HG03378 (cell line): ENCODE measurements around the gene PPHLN1.
"Not testable (repeated sequence)": the region's sequence is repeated elsewhere in the genome, so short reads cannot be mapped to it uniquely, and the experiment has no call there.

Source experiments
- ATAC-seq: cut with Tn5 transposase; IDR thresholded peaks from one replicate; pipeline ENCODE4 v1.9.1; 2021; ENCODE audit warnings: mild to moderate bottlenecking, moderate library complexity; ENCODE audit not compliant: unreplicated experiment

The PPHLN1 gene

DNA sequence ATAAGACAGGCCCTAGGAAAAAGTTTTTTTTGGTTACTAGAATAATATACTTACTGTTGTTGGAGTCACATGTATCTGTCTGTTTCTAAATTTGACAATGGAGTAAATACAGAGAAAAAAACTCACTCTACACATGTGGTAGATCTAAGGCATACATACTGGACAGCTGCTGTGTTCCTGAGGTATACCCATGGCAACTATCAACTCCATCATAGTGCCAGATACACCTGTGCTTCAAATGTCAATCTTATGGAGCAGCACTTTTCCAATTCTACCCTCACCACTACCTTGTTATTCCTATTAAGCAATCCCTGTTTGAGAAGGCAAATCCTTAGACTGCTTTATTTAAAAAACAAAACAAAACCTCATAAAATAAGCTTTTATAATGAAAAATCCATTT lies 3.4 kb upstream of the PPHLN1 start:
- ATAC-seq: no peak

DNA sequence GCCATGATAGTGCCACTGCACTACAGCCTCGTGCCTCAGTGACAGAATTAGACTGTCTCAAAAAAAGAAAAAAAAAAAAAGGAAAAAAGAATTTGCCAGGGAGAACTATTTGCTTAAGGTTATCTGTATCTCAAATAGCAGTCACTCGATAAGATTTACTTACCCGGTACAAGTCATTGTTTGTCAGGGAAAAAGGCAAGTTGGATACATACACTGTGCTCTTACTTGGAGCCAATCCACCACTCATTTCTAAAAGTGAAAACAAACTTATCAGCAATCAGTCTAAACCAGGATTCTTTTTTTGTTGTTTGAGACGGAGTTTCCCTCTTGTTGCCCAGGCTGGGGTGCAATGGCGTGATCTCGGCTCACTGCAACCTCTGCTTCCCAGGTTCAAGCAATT lies 2.1 kb upstream of the PPHLN1 start:
- no peak for ATAC-seq

- no peak for ATAC-seq
Measured at GRCh38 chr12:42325326-42325652, 678 bp upstream of the PPHLN1 start.

DNA sequence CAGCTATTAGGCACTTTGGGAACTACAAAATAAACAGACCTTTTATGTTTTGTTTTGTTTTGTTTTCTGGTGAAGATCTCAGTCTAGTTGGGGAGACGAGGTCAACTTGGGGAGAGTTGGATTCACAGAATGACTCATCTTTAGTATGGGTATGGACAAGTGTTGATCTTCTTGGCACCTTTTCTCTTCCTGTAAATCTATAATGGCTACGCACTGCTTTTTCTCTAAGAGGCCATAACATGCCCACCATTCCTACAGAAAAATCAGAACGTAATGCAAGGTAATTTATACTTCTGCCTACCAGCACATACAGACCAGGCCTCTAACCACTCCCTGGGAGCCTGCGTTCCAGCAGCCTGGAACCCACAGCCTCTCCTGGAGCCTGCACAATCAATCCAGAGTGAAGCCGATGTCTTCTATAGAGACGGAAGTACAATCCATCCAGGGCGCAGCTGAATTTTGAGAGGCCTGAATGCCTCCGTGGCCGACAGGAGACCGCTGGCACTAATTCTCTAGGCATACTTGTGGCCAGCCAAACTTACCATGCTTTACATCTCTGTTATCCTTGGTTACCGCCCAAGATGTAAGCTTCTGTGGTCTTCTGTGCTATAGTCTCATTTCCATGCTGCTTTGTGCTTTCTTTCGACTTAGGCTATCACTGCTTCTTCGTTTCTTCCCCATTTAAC lies 717 bp downstream of the PPHLN1 start:
- peak; percentile 37 for ATAC-seq

- no peak for ATAC-seq
Measured at GRCh38 chr12:42327227-42327590, 1.2 kb downstream of the PPHLN1 start.

DNA sequence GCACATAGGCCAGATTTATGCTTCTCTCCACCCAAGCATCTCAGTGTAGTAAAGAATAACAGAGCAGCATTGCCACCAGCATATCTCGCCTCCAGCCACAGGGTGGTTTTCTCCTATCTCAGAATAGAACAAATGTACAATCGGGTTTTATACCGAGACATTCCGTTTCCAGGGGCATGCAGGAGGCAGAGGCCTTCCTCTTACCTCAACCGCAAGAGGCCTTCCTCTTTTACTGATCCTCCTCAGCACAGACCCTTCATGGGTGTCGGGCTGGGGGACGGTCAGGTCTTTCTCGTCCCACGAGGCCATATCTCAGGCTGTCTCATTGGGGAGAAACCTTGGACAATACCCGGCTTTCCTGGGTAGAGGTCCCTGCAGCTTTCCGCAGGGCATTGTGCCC lies 4.1 kb downstream of the PPHLN1 start:
- ATAC-seq: not testable (repeated sequence)

GRCh38 chr12:42332301-42333285 lies 6.6 kb downstream of the PPHLN1 start:
- peak; percentile 81 for ATAC-seq

- ATAC-seq: no peak
Measured at GRCh38 chr12:42336286-42336685, 10.3 kb downstream of the PPHLN1 start.

DNA sequence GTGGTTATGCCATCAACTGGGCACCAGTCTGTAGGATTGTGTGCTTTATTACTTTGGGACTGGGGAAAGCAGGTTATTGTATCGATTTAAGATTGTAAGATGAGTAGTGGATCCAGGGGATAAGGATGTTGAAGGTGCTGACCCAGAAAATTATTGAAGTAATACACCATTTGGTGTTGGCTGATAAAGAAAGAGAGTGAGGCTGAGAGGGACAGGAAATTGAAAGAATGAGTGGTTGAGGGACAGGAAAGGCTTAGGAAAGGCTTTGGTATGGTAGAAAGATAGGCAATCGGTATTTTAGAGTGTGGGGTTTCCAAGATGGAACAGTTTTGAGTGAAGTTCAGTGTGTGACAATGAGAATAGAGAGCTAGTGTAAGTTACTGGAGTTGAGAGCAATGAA lies 12.3 kb downstream of the PPHLN1 start:
- no peak for ATAC-seq

- ATAC-seq: no peak
Measured at GRCh38 chr12:42342028-42342427, 16.1 kb downstream of the PPHLN1 start.

GRCh38 chr12:42343721-42344120 lies 17.8 kb downstream of the PPHLN1 start:
- no peak for ATAC-seq

- no peak for ATAC-seq
Measured at GRCh38 chr12:42346403-42347002, 20.5 kb downstream of the PPHLN1 start.

GRCh38 chr12:42349119-42350020 lies 23.4 kb downstream of the PPHLN1 start:
- not testable (repeated sequence) for ATAC-seq

DNA sequence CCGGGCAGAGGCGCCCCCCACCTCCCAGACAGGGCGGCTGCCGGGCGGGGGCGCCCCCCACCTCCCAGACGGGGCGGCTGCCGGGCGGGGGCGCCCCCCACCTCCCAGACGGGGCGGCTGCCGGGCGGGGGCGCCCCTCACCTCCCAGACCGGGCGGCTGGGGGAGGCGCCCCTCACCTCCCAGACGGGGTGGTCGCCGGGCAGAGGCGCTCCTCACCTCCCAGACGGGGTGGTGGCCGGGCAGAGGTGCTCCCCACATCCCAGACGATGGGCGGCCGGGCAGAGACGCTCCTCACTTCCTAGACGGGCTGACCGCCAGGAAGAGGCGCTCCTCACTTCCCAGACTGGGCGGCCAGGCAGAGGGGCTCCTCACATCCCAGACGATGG lies 24.0 kb downstream of the PPHLN1 start:
- not testable (repeated sequence) for ATAC-seq

DNA sequence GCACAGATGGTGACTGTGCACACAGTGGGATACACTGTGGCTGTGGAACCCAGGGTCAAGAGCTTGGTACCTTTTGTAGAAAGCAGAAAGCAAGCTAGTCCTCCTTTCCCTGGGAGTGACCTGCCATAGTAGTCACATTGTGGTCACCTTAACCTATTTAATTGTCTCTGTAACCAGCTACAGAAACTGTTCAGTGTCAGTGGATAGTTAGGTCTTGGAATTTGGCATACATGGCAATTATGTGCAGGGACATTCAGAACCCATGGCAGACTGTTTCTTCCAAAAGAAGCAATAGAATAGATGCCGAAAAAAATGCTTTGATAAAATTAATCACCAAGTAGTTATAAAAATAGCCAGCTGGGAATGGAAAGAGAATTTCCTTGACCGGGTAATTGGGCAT lies 30.4 kb downstream of the PPHLN1 start:
- no peak for ATAC-seq

- ATAC-seq: peak; percentile 81
Measured at GRCh38 chr12:42360747-42361403, 34.9 kb downstream of the PPHLN1 start.

- no peak for ATAC-seq
Measured at GRCh38 chr12:42361909-42362646, 36.1 kb downstream of the PPHLN1 start.

DNA sequence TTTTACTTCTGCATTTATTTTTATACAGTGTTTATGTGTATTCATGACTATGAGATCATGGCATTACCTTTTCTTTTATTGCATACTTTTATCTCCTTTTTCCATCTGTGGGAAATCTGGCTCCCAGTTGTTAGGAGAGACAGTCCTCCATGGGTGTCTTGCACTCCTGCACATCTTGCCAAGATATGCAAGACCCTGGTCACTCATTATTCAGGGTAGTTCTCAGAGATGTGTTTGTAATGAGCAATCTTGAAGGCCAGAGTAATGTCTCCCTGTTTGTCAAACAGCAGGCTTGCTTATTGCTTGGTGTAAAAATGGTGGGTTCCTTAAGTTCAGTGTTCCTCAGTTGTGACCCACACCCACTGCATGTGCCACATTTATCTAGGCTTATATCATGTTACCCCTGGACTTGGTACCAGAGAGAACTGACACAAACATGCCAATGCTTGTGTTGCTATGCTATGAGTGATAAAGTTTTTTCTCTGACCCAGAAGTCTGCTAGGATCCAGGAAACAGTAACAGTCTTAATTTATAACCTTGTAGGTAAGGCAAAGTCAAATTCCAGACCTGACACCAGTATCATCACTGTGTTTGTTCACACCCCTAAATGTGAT lies 36.8 kb downstream of the PPHLN1 start:
- ATAC-seq: no peak

DNA sequence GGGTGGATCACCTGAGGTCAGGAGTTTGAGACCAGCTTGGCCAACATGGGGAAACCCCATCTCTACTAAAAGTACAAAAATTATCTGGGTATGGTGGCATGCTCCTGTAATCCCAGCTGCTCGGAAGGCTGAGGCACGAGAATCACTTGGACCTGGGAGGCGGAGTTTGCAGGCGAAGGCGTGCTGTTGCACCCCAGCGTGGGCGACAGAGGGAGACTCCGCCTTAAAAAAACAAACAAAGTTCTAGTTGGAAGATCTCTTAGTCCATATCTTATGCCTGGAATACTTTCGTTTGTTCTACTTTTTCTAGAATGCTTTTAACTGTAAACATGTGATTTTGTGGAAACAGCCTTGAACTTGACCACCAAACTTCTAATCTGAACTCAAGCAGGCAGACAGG lies 38.7 kb downstream of the PPHLN1 start:
- ATAC-seq: no peak
